GM18502 (cell line): ENCODE measurements around the gene SMCO2.
A peak's percentile ranks its signal among the peaks of the same experiment; 100 is the strongest.

Source experiments
- ATAC-seq: cut with Tn5 transposase; IDR thresholded peaks from one replicate; pipeline ENCODE4 v1.9.1; 2021; ENCODE audit warnings: mild to moderate bottlenecking; ENCODE audit not compliant: unreplicated experiment, poor library complexity

Gene SMCO2

DNA sequence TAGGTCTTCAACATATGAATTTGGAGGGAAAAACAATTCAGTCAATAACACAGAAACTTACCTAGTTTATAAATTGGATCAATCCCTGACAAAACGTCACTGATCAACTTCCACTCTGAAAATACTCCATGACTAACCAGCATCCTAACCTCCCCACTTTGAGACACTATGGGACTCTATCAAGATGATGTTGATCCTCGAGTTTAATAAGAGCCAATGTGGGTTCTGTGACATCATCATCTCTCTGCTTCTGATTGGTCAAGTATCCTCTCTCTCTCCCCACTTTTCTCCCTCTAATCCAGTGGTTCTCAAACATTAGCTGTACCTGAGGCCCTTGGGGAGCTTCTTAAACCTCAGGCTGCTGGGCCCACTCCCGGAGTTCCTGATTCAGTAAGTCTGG is at the start of gene SMCO2:
Gene SMCO2, plus strand, starts transcription at position 301 of the 400 bp plus-strand sequence. CDS start 23,896 bp downstream, outside the sequence.
- no peak for ATAC-seq

DNA sequence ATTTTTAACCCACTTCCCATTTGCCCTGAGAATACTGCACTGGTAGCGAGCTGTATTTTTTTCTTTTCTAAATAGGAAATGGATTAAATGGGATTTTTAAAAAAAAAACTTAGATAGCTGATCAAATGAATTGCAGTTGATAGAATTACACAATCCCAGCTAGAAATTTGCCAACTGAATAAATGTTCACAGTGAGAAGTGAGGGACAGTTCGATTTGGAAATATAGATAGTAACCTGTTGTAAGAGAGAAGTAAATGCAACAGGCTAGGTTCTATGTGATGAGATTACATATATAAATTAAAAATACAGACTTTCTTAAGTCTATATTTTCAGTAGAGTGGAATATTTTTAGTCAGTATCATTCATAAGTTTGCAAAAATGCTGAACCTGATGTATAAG is 48.1 kb upstream of the SMCO2 start:
- no peak for ATAC-seq

DNA sequence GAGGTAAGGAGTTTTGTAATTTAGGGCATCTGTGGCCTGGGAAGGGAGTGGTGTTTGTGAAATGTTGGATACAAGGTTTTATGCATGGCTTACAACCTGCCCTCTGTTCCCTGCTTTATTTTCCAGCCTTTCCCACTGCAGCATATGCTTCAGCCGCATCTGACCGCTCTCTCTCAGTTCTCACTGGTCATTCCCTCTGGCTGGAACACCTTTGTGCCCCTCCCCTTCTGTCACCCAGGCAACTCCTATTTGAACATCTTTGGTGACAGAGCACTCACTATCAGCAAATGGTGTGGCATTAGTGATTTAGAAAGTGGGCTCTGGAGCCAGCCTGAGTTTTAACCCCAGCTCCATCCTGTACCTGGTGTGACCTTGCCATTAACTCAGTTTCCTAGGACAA is 47.5 kb upstream of the SMCO2 start:
- no peak for ATAC-seq

DNA sequence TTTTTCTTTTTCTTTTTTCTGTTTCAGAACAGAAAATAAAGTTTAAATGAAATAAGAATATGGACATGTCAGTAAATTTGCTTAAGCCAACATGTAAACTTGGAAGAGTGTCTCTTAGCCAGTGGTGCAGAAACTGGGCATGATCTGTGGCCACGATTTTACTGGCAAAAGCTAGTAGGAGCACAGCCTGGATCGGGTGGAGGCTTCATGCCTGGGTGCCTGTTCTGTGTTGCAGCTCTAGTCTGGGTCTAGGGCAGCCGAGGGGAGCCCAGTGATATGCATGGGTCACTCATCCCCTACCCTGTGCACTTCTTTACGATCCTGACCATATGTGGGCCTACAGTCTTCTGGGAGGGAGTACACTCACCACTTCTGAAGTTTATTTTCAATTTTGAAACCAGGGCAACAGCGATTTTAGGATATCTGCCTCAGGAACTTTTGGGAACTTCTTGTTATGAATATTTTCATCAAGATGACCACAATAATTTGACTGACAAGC is 45.6 kb upstream of the SMCO2 start:
- ATAC-seq, result no peak

GRCh38 chr12:27412047-27412446 is 34.5 kb upstream of the SMCO2 start:
- no peak for ATAC-seq

- no peak for ATAC-seq
Observed at GRCh38 chr12:27422697-27423096, 23.8 kb upstream of the SMCO2 start.

GRCh38 chr12:27424631-27425230 is 21.8 kb upstream of the SMCO2 start:
- ATAC-seq, result peak; percentile 53

DNA sequence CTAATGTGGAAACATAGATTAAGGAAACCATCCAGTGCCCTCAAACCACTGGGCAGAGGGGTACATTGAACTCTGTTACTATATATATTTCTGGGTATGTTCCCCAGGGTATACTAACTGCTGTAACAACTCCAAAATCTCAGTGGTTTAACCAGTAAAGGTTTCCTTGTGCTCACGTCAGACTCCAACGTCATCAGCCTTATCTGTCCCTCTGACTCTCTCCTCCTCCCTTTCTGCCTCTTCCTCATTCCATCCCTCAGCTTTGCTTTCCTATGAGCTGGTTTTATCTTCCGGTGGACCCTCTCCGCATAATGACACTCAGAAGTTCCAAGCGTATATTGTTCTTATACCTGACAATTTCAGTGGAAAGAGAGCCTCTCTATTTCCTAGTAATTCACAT is 21.2 kb upstream of the SMCO2 start:
- no peak for ATAC-seq

- ATAC-seq, result no peak
Observed at GRCh38 chr12:27426743-27427487, 19.6 kb upstream of the SMCO2 start.

GRCh38 chr12:27427824-27428223 is 18.7 kb upstream of the SMCO2 start:
- no peak for ATAC-seq

- no peak for ATAC-seq
Observed at GRCh38 chr12:27428466-27428865, 18.1 kb upstream of the SMCO2 start.

DNA sequence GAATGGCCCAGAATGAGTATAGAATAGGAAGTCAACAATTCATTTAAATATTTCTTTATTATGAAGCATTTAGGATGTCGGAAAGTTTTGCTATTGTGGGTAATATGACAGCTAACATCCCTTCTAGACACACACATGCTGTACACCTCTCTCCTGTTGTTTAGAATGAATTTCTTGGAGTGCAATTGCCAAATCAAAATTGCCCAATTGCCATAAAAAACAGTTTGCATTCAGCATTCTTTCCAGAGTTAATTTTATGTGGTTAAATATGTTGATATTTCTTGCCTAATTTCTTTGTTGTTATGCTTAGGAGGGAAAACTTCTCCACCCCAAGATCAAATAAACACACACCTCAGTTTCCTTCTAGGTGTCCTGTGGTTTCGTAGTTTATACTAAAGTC is 16.9 kb upstream of the SMCO2 start:
- ATAC-seq, result no peak

DNA sequence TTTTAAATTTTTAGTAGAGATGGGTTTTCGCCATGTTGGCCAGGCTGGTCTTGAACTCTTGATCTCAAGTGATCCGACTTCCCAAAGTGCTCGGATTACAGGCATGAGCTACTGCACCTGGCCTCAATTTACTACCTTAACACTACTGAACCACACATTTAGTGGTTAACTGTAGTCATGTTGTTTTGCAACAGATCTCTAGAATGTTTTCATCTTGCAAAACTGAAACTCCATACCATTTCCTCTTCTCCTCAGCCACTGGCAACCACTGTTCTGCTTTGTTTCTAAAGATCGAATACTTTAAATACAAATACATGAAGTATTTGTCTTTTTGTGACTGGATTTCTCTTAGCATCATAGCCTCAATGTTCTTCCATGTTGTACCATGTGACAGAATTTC is 15.4 kb upstream of the SMCO2 start:
- ATAC-seq, result no peak

GRCh38 chr12:27434673-27435565 is 11.6 kb upstream of the SMCO2 start:
- ATAC-seq, result peak; percentile 60

DNA sequence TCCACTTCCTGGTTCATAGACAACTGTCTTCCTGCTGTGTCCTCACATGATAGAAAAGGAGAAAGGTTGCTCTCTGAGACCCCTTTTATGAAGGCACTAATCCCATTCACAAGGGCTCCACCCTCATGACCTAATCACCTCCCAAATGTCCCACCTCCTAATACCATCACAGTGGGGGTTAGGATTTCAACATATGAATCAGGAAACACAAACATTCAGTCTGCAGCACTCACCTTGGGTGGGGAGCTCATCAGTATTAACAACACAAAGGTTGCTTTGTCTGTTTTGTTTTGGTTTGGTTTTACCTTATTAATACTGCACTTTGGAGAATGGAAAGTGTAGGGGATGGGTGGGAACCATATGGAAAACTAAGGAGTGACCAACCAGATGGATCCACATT is 10.5 kb upstream of the SMCO2 start:
- ATAC-seq, result no peak

DNA sequence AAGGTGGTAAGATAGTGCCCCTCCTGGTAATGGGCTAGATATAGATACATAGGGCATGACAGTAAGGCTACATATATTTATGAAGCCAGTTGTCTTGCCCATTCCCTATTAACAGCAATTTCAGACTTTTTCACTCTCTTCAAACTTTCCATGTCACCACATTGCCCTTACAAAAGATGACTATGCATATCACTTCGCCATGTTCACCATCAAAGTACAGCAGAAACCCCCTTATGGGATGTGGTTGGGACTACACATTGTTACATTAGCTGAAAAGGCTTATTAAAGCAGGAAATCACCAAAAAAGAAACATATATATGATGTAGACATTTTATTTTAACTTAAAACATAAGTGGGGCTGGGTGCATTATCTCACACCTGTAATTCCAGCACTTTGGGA is 9.8 kb upstream of the SMCO2 start:
- no peak for ATAC-seq

DNA sequence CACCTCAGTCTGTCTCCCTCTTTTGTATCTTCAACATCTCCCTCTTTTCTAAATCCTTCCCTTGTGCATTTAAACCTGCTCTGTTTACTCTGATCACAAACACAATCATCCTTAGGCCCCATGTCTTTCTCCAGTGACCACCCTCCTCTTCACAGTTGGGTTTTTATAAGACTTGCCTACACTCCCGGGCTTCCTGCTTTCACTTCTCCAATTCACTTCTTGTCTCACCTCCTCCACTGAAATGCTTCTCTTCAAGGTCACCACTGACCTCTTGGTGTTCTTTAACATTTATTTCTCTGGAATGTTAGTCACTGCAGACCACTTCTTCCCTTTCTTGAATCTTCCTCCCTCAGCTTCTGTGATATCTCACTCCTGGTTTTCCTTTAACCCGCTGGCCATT is 8.7 kb upstream of the SMCO2 start:
- no peak for ATAC-seq

GRCh38 chr12:27447761-27448160 is 1.2 kb downstream of the SMCO2 start:
- no peak for ATAC-seq

GRCh38 chr12:27449026-27449425 is 2.5 kb downstream of the SMCO2 start:
- ATAC-seq, result no peak

- ATAC-seq, result no peak
Observed at GRCh38 chr12:27449893-27450534, 3.5 kb downstream of the SMCO2 start.
